ENCODE results near the gene NKX1-1. TPM values are rescaled to one million over a fixed set of nuclear protein-coding genes. Genes with fewer than 3 reads are reported as not detected.

NKX1-1 gene
- total RNA-seq, 1 experiment from 2014 or later, result not detected

GRCh38 chr4:1359144-1359501 is 47.1 kb downstream of the NKX1-1 start (continued):
- TF ChIP-seq, protein P1, sequence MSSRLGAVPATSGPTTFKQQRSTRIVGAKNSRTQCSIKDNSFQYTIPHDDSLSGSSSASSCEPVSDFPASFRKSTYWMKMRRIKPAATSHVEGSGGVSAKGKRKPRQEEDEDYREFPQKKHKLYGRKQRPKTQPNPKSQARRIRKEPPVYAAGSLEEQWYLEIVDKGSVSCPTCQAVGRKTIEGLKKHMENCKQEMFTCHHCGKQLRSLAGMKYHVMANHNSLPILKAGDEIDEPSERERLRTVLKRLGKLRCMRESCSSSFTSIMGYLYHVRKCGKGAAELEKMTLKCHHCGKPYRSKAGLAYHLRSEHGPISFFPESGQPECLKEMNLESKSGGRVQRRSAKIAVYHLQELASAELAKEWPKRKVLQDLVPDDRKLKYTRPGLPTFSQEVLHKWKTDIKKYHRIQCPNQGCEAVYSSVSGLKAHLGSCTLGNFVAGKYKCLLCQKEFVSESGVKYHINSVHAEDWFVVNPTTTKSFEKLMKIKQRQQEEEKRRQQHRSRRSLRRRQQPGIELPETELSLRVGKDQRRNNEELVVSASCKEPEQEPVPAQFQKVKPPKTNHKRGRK (CRISPR knock-in tag; IDR thresholded peaks at IDR 0.05; ENCODE audit: borderline replicate concordance), result no peak
- TF ChIP-seq OVOL2 (CRISPR knock-in tag; IDR thresholded peaks at IDR 0.05; ENCODE audit: borderline replicate concordance) (no peak), SMAD3 (CRISPR knock-in tag; IDR thresholded peaks at IDR 0.05; ENCODE audit: borderline replicate concordance) (no peak), ESRRA (CRISPR knock-in tag; IDR thresholded peaks at IDR 0.05; ENCODE audit: borderline replicate concordance) (no peak), ATF3 (CRISPR knock-in tag; conservative IDR thresholded peaks at IDR 0.05) (no peak), NR1H2 (CRISPR knock-in tag; IDR thresholded peaks at IDR 0.05) (no peak), GTF2I (CRISPR knock-in tag; conservative IDR thresholded peaks at IDR 0.05) (no peak), JUN (CRISPR knock-in tag; IDR thresholded peaks at IDR 0.05) (no peak), ELF4 (CRISPR knock-in tag; IDR thresholded peaks at IDR 0.05; ENCODE audit: low read depth) (no peak)
- TF ChIP-seq, protein P2, sequence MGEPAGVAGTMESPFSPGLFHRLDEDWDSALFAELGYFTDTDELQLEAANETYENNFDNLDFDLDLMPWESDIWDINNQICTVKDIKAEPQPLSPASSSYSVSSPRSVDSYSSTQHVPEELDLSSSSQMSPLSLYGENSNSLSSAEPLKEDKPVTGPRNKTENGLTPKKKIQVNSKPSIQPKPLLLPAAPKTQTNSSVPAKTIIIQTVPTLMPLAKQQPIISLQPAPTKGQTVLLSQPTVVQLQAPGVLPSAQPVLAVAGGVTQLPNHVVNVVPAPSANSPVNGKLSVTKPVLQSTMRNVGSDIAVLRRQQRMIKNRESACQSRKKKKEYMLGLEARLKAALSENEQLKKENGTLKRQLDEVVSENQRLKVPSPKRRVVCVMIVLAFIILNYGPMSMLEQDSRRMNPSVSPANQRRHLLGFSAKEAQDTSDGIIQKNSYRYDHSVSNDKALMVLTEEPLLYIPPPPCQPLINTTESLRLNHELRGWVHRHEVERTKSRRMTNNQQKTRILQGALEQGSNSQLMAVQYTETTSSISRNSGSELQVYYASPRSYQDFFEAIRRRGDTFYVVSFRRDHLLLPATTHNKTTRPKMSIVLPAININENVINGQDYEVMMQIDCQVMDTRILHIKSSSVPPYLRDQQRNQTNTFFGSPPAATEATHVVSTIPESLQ (CRISPR knock-in tag; IDR thresholded peaks at IDR 0.05), result no peak
- TF ChIP-seq, protein P3, sequence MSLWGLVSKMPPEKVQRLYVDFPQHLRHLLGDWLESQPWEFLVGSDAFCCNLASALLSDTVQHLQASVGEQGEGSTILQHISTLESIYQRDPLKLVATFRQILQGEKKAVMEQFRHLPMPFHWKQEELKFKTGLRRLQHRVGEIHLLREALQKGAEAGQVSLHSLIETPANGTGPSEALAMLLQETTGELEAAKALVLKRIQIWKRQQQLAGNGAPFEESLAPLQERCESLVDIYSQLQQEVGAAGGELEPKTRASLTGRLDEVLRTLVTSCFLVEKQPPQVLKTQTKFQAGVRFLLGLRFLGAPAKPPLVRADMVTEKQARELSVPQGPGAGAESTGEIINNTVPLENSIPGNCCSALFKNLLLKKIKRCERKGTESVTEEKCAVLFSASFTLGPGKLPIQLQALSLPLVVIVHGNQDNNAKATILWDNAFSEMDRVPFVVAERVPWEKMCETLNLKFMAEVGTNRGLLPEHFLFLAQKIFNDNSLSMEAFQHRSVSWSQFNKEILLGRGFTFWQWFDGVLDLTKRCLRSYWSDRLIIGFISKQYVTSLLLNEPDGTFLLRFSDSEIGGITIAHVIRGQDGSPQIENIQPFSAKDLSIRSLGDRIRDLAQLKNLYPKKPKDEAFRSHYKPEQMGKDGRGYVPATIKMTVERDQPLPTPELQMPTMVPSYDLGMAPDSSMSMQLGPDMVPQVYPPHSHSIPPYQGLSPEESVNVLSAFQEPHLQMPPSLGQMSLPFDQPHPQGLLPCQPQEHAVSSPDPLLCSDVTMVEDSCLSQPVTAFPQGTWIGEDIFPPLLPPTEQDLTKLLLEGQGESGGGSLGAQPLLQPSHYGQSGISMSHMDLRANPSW (CRISPR knock-in tag; conservative IDR thresholded peaks at IDR 0.05; ENCODE audit: low read depth), result no peak

DNA sequence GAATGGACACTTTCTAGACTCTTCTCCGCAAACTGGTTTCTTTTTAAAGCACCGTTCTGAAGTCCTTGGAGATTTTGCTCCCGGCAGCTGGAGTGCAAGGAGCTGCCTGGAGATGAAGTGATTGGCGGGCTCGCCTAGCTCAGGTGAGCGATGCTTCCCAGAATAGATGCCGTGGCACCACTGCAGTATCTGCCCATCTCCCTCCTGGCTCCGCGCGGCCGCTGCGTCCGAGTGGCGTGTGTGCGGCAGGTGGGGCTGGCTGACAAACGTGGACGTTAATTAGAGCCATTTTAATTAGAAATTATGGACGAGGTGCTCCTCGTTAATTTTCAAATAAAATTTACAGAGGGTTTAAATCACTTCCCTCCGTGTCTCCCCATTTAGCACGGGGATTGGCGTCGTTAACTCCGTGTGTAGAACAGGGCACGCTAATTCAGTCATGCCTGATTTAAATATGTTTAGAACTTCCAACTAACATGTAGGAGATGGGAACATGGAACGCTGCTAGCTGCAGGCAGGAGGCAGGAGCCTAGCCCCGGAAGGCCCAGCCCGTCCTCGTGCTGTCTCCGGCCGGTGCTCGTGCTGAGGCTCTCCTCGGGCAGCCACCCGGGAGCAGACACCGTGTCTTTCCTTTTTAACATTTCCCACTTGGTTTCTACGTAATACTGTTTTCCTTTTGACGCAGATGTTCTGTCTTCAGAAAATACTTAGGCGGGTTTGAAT is 47.7 kb downstream of the NKX1-1 start:
- peaks cover 3% of the 10 kb centered on the region; the same call in 1 of the 2 replicates for H3K36me3 Mint-ChIP-seq
- no peak for ATAC-seq
- ChIA-PET POLR2A (no interaction called here), CTCF (interaction anchor here (0.9 kb wide), 1 partner anchor 191 kb away, joined by 3 read pairs; no protein-coding TSS in a partner anchor)
- H3K4me1 Mint-ChIP-seq, result peaks cover 7% of the 10 kb centered on the region
- 0 out of 2 replicates have a peak overlapping the region, but pooled peaks have one; percentile 23 for H3K27ac Mint-ChIP-seq
- no peak overlapping the region for H3K4me3 Mint-ChIP-seq
- H3K9me3 Mint-ChIP-seq, result no peaks in the 10 kb centered on the region
- DNase-seq (ENCODE audit: low spot score), result no peak
- H3K27me3 Mint-ChIP-seq (ENCODE audit: low read depth), result no peaks in the 10 kb centered on the region
- TF ChIP-seq NR2C2 (CRISPR knock-in tag; IDR thresholded peaks at IDR 0.05), result no peak
- no peak for TF ChIP-seq ZMAT4 (CRISPR knock-in tag; IDR thresholded peaks at IDR 0.05)
- no peak for TF ChIP-seq ZNF671 (CRISPR knock-in tag; IDR thresholded peaks at IDR 0.05)
- no peak for TF ChIP-seq FOXJ3 (CRISPR knock-in tag; IDR thresholded peaks at IDR 0.05; ENCODE audit: borderline replicate concordance)
- no peak for TF ChIP-seq AFF4 (CRISPR knock-in tag; IDR thresholded peaks at IDR 0.05; ENCODE audit: borderline replicate concordance)
- TF ChIP-seq CTCF (IDR thresholded peaks at IDR 0.05), result no peak
- no peak for TF ChIP-seq ZNF263 (CRISPR knock-in tag; IDR thresholded peaks at IDR 0.05; ENCODE audit: low read depth)
- no peak for TF ChIP-seq RORB (CRISPR knock-in tag; IDR thresholded peaks at IDR 0.05)
- TF ChIP-seq, protein P4, sequence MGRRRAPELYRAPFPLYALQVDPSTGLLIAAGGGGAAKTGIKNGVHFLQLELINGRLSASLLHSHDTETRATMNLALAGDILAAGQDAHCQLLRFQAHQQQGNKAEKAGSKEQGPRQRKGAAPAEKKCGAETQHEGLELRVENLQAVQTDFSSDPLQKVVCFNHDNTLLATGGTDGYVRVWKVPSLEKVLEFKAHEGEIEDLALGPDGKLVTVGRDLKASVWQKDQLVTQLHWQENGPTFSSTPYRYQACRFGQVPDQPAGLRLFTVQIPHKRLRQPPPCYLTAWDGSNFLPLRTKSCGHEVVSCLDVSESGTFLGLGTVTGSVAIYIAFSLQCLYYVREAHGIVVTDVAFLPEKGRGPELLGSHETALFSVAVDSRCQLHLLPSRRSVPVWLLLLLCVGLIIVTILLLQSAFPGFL (CRISPR knock-in tag; IDR thresholded peaks at IDR 0.05; ENCODE audit: borderline replicate concordance), result no peak
- TF ChIP-seq RELA (CRISPR knock-in tag; IDR thresholded peaks at IDR 0.05; ENCODE audit: borderline replicate concordance), result no peak
